ENCODE results near the gene FAM222B. TPM values are rescaled to one million over a fixed set of nuclear protein-coding genes. Genes with fewer than 3 reads are reported as not detected.
"Not testable (repeated sequence)": the region's sequence is repeated elsewhere in the genome, so short reads cannot be mapped to it uniquely, and the experiment has no call there.

Gene FAM222B
- total RNA-seq, 2 experiments from 2014 or later = 4.0 to 15.2 TPM

DNA sequence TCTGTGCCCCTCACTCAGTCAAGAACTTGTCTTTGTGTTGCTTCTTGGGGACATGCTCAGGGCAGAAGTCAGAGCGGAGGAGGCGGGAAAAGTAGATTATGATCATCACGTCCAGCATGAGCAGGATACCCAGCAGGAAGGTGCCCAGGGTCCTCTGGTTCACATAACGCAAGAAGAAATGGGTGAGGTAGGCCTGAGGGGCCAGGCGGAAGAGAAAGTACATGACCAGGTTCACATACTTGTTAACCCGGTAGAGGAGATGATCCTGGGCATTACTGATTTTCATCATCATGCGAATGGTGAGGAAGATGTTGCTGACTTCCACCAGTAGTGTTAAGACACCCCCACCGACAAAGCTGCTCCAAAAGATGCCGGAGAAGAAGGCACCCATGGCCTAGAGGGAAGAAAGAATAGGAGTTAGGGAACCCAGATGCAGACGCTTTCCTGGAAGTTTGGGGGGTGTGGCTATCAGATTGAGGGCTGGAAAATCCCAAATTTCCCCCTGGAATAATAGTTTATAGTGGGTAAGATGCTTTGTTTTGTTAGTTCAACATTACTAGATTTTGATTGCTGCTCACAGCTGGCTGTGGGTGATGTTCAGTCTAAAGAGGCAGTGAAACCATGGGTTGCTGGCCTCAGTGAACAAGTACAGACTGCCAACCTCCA is 118.0 kb downstream of the FAM222B start:
- BruUV-seq (replicated peaks) = TSS peak; percentile 29
- Histone ChIP-seq H3K4me1 (ENCODE audit: insufficient read depth, low read length, poor library complexity, severe bottlenecking) (peaks cover 71% of the 10 kb centered on the region), H4K20me1 (ENCODE audit: insufficient read depth, low read length) (peaks cover 9% of the 10 kb centered on the region; the same call in 1 of the 2 replicates), H3K36me3 (ENCODE audit: insufficient read depth, low read length) (peaks cover 60% of the 10 kb centered on the region), H3K27ac (ENCODE audit: low read depth, low read length, poor library complexity, severe bottlenecking) (peak overlapping the region; percentile 82), H3K79me2 (ENCODE audit: insufficient read depth, low read depth, low read length) (peaks cover 35% of the 10 kb centered on the region), H3K9me2 (ENCODE audit: insufficient read depth, low read length) (no peaks in the 10 kb centered on the region), H2AFZ (ENCODE audit: low read length) (no peak overlapping the region), H3K4me2 (ENCODE audit: low read length) (peak overlapping the region; percentile 96; the same call in 1 of the 2 replicates), H3K4me3 (ENCODE audit: low read depth, low read length, poor library complexity, severe bottlenecking) (no peak overlapping the region), H3K9me3 (ENCODE audit: low read length) (no peaks in the 10 kb centered on the region)
- intact Hi-C loops (cut with micrococcal nuclease; ENCODE audit: unreplicated experiment) = loop anchor here (5.0 kb wide), 2 partner anchors 38 to 128 kb away; no protein-coding TSS in a partner anchor
- peak; percentile 28 for DNase-seq (ENCODE audit: low spot score)
- ChIA-PET POLR2A (interaction anchor here (1.0 kb wide), 1 partner anchor 38 kb away, joined by 4 read pairs; no protein-coding TSS in a partner anchor), CTCF (ENCODE audit: unreplicated experiment) (no interaction called here)
- TF ChIP-seq EZH2phosphoT487 (IDR thresholded peaks at IDR 0.05; ENCODE audit: borderline replicate concordance, low read depth, low read length) = no peak

DNA sequence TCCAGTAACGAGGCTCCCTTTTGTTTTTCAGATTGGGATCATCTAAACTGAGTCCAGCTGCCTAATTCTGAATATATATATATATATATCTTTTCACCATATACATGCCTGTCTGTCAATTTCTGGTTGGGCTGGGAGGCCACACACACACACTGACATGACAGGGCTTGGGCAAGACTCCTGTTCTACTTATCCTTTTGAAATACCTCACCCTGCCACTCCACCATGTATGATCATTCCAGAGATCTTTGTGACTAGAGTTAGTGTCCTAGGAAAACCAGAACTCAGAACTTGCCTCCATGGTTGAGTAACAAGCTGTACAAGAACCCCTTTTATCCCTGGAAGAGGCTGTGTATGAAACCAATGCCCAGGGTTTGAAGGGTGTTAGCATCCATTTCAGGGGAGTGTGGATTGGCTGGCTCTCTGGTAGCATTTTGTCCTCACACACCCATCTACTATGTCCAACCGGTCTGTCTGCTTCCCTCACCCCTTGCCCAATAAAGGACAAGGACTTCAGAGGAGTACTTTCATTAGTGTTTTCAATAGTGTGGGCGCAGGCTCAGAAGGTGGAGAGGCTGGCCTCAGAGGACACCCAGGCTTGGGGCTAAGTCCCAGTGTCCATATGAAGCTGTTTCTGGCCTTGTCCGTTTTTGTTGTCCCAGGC is 118.6 kb downstream of the FAM222B start:
- DNase-seq (ENCODE audit: low spot score); POLR2A ChIA-PET; H3K9me2 ChIP-seq (ENCODE audit: insufficient read depth, low read length); H2AFZ ChIP-seq (ENCODE audit: low read length); intact Hi-C loops (cut with micrococcal nuclease; ENCODE audit: unreplicated experiment); H3K4me3 ChIP-seq (ENCODE audit: low read depth, low read length, poor library complexity, severe bottlenecking); BruUV-seq (replicated peaks); H4K20me1 ChIP-seq (ENCODE audit: insufficient read depth, low read length); H3K9me3 ChIP-seq (ENCODE audit: low read length); CTCF ChIA-PET (ENCODE audit: unreplicated experiment): not testable (repeated sequence)
- H3K79me2 ChIP-seq (ENCODE audit: insufficient read depth, low read depth, low read length) = peaks cover 35% of the 10 kb centered on the region
- peaks cover 60% of the 10 kb centered on the region for H3K36me3 ChIP-seq (ENCODE audit: insufficient read depth, low read length)
- H3K4me1 ChIP-seq (ENCODE audit: insufficient read depth, low read length, poor library complexity, severe bottlenecking) = peaks cover 68% of the 10 kb centered on the region
- peak overlapping the region; percentile 82 for H3K27ac ChIP-seq (ENCODE audit: low read depth, low read length, poor library complexity, severe bottlenecking)
- H3K4me2 ChIP-seq (ENCODE audit: low read length) = peak overlapping the region; percentile 100

- no peak overlapping the region for H2AFZ ChIP-seq (ENCODE audit: low read length)
- H3K4me3 ChIP-seq (ENCODE audit: low read depth, low read length, poor library complexity, severe bottlenecking) = peak overlapping the region; percentile 88
- peaks cover 35% of the 10 kb centered on the region for H3K79me2 ChIP-seq (ENCODE audit: insufficient read depth, low read depth, low read length)
- no peak for TF ChIP-seq EZH2phosphoT487 (IDR thresholded peaks at IDR 0.05; ENCODE audit: borderline replicate concordance, low read depth, low read length)
- TF ChIP-seq CTCF (conservative IDR thresholded peaks at IDR 0.05; ENCODE audit: low read length) = no peak
- no TSS peak for BruUV-seq (replicated peaks)
- no peaks in the 10 kb centered on the region for H3K9me2 ChIP-seq (ENCODE audit: insufficient read depth, low read length)
- ChIA-PET POLR2A (no interaction called here), CTCF (ENCODE audit: unreplicated experiment) (no interaction called here)
- peak overlapping the region; percentile 82 for H3K27ac ChIP-seq (ENCODE audit: low read depth, low read length, poor library complexity, severe bottlenecking)
- peak overlapping the region; percentile 100 for H3K4me2 ChIP-seq (ENCODE audit: low read length)
- peaks cover 9% of the 10 kb centered on the region; the same call in 1 of the 2 replicates for H4K20me1 ChIP-seq (ENCODE audit: insufficient read depth, low read length)
- H3K36me3 ChIP-seq (ENCODE audit: insufficient read depth, low read length) = peaks cover 60% of the 10 kb centered on the region
- DNase-seq (ENCODE audit: low spot score) = no peak
- H3K4me1 ChIP-seq (ENCODE audit: insufficient read depth, low read length, poor library complexity, severe bottlenecking) = peaks cover 74% of the 10 kb centered on the region
- intact Hi-C loops (cut with micrococcal nuclease; ENCODE audit: unreplicated experiment) = no loop called here
- no peaks in the 10 kb centered on the region for H3K9me3 ChIP-seq (ENCODE audit: low read length)
Measured at GRCh38 chr17:28723159-28723835, 119.3 kb downstream of the FAM222B start.
